HG02981 (cell line): ENCODE results near the gene ATP5MG.
A peak's percentile ranks its signal among the peaks of the same experiment; 100 is the strongest.

Source experiments
- ATAC-seq: cut with Tn5 transposase; IDR thresholded peaks from one replicate; pipeline ENCODE4 v1.9.1; 2021; ENCODE audit warnings: mild to moderate bottlenecking, moderate library complexity; ENCODE audit not compliant: unreplicated experiment

Gene ATP5MG

GRCh38 chr11:118439646-118440045 lies 38.2 kb downstream of the ATP5MG start:
- ATAC-seq = no peak

- ATAC-seq = no peak
Observed at GRCh38 chr11:118441770-118442275, 40.4 kb downstream of the ATP5MG start.

- ATAC-seq = no peak
Observed at GRCh38 chr11:118442301-118442700, 40.9 kb downstream of the ATP5MG start.

GRCh38 chr11:118442908-118443589 lies 41.6 kb downstream of the ATP5MG start:
- ATAC-seq = no peak

GRCh38 chr11:118443590-118444218 lies 42.3 kb downstream of the ATP5MG start:
- ATAC-seq = no peak

GRCh38 chr11:118447423-118447822 lies 46.0 kb downstream of the ATP5MG start:
- no peak for ATAC-seq

- ATAC-seq = peak; percentile 88
Observed at GRCh38 chr11:118448294-118448693, 46.9 kb downstream of the ATP5MG start.

GRCh38 chr11:118449316-118449918 lies 48.0 kb downstream of the ATP5MG start:
- no peak for ATAC-seq

GRCh38 chr11:118450451-118450850 lies 49.0 kb downstream of the ATP5MG start:
- ATAC-seq = no peak
